HG02970 (cell line): ENCODE results near the gene CCNDBP1.
"Not testable (repeated sequence)": the region's sequence is repeated elsewhere in the genome, so short reads cannot be mapped to it uniquely, and the experiment has no call there.

Experiments used
- ATAC-seq: cut with Tn5 transposase; IDR thresholded peaks from one replicate; pipeline ENCODE4 v1.9.1; 2021; ENCODE audit warnings: mild to moderate bottlenecking, moderate library complexity, moderate number of reproducible peaks; ENCODE audit not compliant: unreplicated experiment, low FRiP score

Gene CCNDBP1

DNA sequence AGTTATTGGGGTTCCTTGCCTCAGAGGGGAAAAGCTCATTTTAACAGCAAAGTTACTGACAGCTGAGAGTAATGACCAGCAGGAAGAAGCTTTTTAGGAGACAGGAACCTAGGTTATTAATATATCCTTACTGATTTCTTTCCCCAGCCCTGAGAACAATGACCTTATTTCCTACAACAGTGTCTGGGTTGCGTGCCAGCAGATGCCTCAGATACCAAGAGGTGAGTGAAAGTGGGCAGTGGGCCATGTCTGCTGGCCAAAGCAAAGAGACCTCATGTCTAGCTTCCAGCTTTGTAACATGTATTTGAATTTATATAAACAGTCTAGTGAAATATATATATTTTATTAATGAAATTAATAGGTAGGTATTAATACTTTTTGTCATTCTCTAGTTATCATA, 5.0 kb downstream of the CCNDBP1 start:
- no peak for ATAC-seq

GRCh38 chr15:43193710-43194109, 8.5 kb downstream of the CCNDBP1 start:
- ATAC-seq, result no peak

- no peak for ATAC-seq
Observed at GRCh38 chr15:43194795-43195194, 9.6 kb downstream of the CCNDBP1 start.

GRCh38 chr15:43196760-43197548, 11.8 kb downstream of the CCNDBP1 start:
- no peak for ATAC-seq

- not testable (repeated sequence) for ATAC-seq
Observed at GRCh38 chr15:43197773-43198172, 12.6 kb downstream of the CCNDBP1 start.

DNA sequence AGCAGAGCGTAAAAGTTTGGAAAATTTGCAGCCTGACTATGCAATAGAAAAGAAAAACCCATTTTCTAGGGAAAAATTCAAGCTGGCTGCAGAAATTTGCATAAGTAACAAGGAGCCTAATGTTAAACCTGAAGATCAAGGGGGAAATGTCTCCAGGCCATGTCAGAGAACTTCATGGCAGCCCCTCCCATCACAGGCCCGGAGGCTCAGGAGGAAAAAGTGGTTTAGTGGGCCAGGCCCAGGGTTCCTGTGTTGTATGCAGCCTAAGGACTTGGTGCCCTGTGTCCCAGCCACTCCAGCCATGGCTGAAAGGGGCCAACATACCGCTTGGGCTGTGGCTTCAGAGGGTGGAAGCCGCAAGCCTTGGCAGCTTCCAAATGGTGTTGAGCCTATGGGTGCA, 13.4 kb downstream of the CCNDBP1 start:
- not testable (repeated sequence) for ATAC-seq

DNA sequence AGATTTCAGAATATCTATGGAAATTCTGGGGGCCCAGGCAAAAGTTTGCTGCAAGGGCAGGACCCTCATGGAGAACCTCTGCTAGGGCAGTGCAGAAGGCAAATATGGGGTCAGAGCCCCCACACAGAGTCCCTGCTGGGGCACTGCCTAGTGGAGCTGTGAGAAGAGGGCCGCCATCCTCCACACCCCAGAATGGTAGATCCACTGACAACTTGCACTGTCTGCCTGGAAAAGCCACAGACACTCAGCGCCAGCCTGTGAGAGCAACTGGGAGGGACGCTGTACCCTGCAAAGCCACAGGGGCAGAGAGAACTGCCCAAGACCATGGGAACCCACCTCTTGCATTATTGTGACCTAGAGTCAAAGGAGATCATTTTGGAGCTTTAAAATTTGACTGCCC, 13.8 kb downstream of the CCNDBP1 start:
- no peak for ATAC-seq

DNA sequence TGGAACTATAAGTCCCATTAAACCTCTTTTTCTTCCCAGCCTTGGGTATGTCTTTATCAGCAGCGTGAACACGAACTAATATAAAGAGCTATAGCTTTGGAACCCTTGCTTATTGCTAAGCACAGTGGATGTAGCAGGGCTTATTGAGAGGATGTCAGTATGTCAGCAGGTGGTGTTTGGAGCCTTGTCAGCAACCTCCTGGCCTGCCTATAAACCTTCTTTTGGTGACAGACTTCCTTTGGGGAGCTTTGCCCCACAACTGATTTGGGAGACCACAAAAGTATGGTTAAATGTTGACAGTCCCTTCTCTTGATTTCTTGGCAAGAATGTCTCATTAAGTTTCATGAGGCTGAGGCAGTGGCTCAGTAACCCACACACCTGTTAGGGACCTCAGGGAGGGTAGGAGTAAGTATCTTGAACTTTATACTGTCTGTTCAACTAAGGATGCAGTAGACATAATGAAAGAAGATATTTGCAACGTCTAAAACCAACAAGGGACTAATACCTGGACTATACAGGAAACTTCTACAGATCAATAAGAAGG, 14.8 kb downstream of the CCNDBP1 start:
- ATAC-seq, result no peak

GRCh38 chr15:43204016-43204901, 19.1 kb downstream of the CCNDBP1 start:
- ATAC-seq, result no peak

DNA sequence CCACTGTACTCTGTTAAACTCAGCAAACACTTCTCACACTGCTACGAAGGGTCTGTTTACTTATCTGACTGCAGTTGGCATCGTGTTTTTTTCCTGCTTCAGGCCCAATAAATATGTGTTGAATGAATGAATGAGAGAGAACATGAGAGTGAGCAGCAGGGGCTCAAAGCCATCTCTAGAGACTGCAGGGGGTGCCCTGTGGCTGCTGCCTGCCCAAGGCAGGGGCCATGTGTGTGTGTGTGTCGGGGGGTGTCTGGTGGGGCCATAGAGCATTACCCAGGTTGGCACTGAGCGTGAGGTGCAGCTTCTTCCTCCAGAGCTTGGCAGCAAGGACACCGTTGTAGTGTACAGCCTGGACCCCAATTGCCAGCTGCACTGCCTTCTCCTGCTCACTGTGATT, 20.9 kb downstream of the CCNDBP1 start:
- no peak for ATAC-seq

DNA sequence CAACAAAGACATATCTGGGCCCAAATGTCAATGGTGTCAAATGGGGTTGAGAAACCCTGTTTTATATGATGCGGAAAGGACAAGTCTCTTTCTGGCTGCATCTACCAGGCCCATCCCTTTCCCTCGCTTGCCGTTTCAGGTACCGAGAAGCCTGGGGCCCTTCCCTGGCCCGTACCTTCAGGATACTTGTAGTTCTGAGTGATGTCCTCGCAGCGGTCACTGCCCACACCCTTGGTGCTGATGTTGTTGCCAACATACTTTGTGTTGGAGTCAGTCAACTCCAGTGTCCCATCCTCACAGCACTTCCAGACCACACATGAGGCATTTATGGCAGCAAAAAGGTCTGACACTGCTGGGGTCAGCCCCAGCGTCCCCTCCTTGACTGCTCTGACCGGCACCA, 21.8 kb downstream of the CCNDBP1 start:
- no peak for ATAC-seq

DNA sequence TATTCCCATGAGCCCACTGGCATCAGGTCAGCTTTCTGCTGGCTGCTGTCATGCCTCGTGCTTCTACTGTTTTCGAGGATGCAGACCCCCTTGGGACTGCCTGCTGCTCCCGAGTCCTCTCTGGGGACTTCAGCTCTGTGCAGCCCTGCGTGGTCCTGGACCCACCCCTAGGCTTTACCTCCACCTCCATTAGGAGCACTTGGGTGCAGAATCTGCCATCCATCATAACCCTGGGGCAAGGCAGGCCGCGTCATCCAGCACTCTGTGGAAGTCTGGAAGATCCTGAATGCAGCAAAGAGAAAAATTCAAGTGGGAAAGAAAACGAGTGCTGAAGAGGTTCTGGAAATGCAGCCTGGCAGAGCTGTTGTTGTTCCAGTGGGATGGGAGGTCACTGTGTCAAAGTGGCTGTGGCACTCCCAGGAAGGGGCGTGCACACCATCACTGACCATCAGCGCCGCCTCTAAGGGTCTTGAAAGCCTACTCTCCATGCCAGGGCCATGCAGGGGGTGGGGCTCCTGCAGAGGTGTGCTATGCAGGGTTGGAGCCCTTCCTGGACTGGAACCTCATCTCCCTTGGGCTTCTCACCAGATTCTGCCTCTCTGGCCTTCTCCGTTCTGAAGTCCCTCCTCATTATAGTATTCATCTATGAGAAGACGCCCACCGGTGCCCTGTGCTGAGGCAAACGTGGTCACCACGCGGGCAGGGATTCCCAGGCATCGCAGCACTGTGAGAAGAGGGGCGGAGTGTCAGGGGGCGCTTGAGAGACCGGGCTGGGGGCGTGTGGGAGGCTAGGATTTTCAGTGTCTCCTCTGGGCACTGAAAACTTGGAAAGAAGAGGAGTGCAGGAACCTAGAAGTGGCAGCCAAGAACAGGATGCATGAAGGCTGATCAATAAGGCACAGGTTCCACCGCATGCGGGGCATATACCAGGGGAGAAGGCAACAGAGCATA, 23.1 kb downstream of the CCNDBP1 start:
- ATAC-seq, result no peak

DNA sequence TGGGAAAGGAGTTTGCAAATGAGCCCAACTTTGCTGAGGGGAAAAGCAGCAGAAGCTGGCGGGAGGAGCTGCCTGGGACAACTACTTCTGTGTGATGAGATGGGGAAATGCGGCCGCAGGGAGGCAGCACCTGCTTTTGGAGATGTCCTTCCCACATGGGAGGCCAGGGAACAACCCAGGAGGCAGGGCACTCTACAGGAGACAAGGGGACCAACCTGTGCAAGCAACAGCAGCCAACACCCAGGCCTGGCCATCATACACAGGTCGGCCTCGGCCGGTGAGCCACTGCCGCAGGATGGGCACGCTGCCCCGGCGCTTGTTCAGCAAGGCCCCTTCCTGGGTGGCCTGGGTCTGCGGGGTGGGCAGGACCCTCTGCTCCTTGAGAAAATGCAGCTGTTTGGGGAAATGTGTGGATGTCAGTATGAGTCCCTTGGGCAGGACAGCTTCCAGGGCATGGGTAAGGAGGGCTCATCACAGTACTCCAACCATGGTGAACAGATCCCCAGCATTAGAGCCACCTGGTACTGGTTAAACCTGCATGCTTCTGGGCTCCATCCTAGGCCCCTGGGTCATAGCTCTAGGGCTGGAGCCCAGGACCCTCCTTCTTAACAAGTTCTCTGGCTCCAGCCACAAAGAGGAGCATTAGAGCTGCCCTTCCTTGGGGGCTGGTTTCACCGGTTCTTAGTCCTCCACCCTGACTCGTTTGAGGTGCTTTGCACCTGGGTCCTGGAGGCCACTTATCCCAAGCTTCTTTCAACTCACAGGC, 24.0 kb downstream of the CCNDBP1 start:
- no peak for ATAC-seq

- no peak for ATAC-seq
Observed at GRCh38 chr15:43210172-43210745, 25.1 kb downstream of the CCNDBP1 start.

- no peak for ATAC-seq
Observed at GRCh38 chr15:43210807-43211206, 25.6 kb downstream of the CCNDBP1 start.

GRCh38 chr15:43211224-43211735, 26.1 kb downstream of the CCNDBP1 start:
- no peak for ATAC-seq

DNA sequence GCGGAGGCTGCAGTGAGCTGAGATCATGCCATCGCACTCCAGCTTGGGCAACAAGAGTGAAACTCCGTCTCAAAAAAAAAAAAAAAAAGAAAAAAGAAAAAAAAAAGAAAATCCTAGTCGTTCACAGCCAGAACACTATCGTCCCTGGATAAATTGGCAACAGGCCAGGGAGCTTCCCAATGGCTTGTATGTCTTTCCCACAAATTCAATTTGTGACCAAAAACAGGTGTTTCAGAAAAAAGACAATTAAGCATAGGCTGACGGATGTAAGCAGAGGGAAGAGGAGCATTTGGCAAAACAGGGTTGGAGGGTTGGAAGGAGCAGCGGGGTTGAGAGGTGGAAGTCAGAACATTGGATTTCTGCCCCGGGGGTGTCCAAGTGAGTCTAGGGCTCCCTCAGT, 27.1 kb downstream of the CCNDBP1 start:
- ATAC-seq, result no peak

GRCh38 chr15:43212951-43213350, 27.7 kb downstream of the CCNDBP1 start:
- ATAC-seq, result no peak

- ATAC-seq, result no peak
Observed at GRCh38 chr15:43213466-43213865, 28.3 kb downstream of the CCNDBP1 start.
